NCI-H748 (cell line): Measurements from ENCODE around the gene CKB.
"Not testable (repeated sequence)": the region's sequence is repeated elsewhere in the genome, so short reads cannot be mapped to it uniquely, and the experiment has no call there.

ENCODE experiments used
- DNase-seq: peaks from one replicate; lab custom pipeline; 2025; ENCODE audit not compliant: unreplicated experiment; lab: John Stamatoyannopoulos, UW

The CKB gene

GRCh38 chr14:103528146-103528586 is 5.5 kb upstream of the CKB start:
- peak; percentile 38 for DNase-seq

- no peak for DNase-seq
These were observed 4.9 kb upstream of the CKB start for GRCh38 chr14:103527408-103528145.

- DNase-seq, result no peak
These were observed 4.3 kb upstream of the CKB start for GRCh38 chr14:103526914-103527248.

DNA sequence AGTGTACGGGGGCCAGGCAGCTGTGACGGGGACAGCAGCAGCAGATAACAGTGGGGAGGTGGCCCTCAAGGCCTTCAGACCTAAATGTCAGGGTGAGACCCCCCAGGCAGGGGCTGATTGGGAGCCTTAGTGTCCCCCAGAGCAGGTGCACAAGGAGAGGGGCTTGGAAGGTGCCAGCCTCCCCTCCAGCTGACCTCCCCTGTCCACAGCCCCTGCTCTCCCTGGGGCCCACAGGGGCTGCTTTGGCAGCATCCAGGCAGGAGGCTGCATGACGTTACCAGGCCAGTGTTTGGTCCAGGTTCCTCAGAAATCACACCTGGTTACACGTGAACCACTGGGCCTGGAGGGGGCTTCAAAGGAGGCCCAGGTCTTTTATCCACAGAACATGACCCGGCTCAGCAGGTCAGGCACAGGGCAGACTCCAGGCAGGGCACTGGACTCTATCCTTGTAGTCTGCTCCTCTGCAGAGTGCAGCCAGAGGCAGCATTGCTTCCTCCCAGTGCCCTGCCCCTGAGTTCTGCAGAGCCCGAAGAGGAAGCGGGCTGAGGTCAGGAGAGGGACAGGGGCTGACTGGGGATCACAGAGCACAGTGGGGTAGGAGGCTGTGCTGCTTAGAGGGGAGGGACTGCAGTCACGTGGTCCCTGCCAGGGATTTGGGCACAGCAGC is 3.8 kb upstream of the CKB start:
- DNase-seq, result no peak

DNA sequence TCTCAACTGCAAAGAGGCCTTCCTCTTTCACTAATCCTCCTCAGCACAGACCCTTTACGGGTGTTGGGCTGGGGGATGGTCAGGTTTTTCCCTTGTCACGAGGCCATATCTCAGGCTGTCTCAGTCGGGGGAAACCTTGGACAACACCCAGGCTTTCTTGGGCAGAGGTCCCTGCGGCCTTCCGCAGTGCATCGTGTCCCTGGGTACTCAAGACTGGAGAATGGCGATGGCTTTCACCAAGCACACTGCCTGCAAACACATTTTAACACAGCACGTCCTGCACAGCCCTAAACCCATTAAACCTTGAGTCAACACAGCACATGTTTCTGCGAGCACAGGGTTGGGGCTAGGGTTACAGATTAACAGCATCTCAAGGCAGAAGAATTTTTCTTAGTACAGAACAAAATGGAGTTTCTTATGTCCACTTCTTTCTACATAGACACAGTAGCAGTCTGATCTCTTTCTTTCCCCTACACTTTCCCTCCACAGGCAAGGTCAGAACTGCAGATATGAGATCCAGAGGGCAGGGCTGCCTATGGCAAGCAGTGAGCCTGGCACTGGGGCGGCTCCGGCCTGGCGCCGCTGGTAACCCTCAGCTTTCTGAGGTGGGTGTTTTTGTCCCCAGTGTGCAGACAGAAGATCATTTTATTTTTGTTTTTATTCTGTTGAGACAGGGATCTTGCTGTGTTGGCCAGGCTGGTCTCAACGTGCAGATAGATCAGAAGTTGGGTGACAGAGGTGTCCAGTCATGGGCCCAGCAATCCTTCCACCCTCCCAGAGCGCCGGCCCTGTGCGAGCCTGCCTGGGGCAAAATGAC is 3.0 kb upstream of the CKB start:
- DNase-seq, result not testable (repeated sequence)

- DNase-seq, result peak; percentile 25
These were observed 1.6 kb upstream of the CKB start for GRCh38 chr14:103524002-103524935.

DNA sequence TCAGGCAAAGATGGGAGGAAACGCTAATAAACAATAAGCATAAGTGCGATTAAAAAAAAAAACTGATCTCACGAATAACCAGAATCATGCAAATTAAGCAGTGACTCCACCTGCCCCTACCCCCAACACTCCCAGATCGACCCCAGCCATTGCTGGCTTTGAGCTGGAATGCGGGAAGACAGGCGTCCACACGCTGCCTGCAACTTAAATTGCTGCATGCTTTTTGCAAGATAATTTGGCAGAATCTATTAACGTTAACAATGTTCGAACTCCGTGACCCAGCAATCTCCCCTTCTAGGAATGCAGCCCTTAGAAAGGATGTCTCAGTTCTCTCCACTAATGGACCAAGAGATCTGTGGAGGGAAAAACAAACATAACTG is 935 bp upstream of the CKB start:
- no peak for DNase-seq

- DNase-seq, result peak; percentile 76
These were observed 573 bp downstream of the CKB start for GRCh38 chr14:103521951-103522563.

DNA sequence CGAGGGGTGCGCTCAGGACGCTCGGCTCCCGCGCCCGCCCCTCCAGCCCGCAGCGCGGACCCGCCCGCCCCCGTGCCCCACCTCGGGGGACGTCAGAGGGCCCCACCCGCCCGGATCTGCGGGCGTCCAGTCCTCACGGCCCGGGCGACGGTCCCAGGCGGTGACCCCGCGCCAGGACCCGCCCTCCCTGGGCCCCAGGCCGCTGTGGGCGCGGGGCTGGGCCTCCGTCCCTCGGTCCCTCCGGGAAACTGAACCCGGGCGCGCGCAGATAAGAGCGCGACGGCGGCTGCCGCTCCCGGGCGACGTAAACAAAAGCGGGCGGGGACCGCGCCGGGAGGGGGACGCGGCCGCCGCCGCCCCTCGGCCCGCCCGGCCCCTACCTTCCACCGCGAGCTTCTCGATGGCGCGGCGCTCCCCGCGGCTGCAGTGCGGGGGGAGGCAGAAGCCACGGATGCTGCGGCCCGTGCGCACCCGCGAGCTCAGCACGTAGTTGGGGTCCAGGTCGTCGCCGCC is 1.1 kb downstream of the CKB start:
- DNase-seq, result peak; percentile 71

- DNase-seq, result peak; percentile 91
These were observed 1.8 kb downstream of the CKB start for GRCh38 chr14:103520657-103521437.

GRCh38 chr14:103520269-103520656 is 2.4 kb downstream of the CKB start:
- no peak for DNase-seq

DNA sequence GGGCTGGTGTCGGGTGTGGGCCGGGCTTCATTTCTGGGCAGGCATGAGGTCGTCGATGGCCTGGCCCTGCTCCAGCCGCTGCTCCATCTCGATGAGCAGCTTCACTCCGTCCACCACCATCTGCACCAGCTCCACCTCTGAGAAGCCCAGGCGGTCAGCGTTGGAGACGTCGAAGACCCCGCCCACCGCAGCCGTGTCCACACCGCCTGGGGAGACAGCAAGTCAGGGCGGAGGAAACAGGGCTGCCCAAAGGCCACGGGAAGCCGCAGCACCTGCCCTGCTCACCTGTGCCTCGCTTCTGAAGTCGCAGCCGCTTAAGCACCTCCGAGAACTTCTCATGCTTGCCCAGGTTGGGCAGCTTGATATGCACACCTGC is 2.8 kb downstream of the CKB start:
- DNase-seq, result no peak

- DNase-seq, result no peak
These were observed 3.4 kb downstream of the CKB start for GRCh38 chr14:103519043-103519836.

DNA sequence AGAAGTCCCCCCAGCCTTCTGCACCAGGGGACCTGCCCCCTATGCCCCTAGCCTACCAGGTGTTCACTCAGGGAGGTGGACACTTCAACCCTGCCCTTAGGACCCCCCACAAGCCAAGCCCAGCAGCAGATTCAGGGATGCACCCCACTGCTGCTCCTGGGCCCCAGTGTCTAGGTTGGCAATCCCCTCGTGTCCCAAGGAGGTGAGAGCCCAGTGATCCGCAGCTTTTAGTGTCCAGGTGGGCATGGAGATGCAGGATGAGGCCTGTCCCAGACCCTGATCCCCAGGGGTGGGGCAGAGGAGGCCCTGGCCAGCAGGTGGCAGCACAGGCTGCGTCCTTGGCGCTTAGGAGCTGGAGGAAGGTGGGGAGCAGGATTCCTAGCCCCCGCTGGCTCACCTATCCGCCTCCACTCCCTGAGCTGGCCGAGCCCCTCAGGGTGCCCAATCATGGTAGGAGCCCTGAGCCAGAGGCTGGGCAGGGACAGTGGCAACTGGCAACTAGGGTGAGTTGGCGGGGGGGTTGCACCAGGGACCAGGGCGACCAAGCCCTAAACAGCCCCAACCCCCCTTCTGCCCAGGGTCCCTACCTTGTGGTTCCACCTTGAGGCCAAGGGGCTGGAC is 4.1 kb downstream of the CKB start:
- DNase-seq, result peak; percentile 64

DNA sequence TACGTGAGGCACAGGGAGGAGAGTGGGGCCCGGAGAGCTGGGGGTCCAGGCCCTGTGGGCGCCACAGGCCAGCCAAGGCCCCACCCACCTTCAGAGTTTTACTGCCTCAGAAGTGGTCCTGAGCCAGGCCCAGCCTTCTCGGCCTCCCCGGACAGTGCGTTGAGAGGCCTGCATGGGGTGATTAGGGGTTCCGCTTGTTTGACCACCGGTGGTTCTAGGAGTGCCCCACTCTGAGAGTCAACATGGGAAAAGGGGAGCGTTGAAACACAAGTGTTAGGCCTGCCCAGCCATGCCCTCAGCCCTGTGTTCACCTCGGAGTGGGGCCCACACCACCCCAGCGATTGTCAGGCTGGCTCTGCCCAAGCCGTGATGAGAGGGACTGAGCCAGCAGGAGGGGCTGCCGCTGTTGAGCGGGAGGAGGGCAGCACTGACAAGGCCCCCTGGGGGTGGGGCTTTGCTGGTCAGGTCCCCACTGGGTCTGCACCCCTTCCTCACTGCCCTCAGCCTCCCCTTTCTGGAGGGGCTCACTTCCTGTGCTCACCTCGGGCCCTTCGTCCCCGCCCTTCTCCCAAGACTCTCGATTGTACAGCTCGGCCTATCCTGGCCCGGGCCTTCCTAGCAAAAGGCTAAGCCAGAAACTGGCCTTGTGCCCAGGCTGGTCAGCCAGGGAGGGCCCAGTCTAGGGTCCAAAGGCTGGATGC is 4.8 kb downstream of the CKB start:
- DNase-seq, result no peak

- no peak for DNase-seq
These were observed 5.5 kb downstream of the CKB start for GRCh38 chr14:103517174-103517566.

DNA sequence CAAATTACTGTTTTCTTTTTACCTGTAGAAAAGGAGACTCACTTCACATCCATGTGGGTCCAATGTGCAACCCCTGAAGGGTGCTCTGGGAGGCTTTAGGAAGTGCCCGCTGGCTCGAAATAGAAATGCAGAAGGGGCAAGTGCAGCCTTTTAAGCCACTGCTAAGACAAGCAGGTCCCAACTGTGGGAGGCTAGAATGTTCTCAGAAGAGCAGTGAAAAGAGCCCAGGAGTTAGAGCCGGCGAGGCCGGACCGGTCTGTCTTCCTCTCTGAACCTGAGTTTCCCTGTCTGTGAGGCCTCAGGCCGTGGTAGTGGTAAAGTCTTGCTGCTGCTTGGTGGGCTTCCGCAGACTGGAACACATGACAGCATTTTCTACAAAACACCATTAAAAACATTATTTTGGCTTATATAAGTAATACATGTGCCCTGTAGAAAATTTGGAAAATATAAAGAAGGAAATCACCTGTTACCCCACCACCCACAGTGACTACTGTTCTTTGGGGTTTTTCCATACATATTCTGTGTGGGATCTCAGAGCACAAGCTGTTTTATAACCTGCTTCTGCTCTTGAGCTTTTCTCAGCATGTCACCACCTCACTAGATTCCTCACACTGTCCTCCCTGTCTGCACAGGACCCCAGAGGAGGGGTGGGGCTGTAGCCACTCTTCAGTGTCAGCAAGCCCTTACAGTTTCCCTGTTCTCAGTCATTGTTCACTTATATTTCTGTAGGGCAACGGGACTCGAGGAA is 6.0 kb downstream of the CKB start:
- DNase-seq, result no peak
